SK-N-SH (cell line): ENCODE measurements around the gene AFAP1L1.

Experiments
- CHD2 ChIP-seq: fragments of 150-350 bp; IDR thresholded peaks from 2 replicates; pipeline ENCODE4 v1.6.1; 2018; ENCODE audit warnings: low read length; ENCODE audit not compliant: partially characterized antibody
- CTCF ChIP-seq: fragments of 200-600 bp; sonication (generic); IDR thresholded peaks from 2 replicates; pipeline ENCODE4 v1.6.1; 2017; ENCODE audit warnings: antibody characterized with exemption, mild to moderate bottlenecking, moderate library complexity
- ELF1 ChIP-seq: IDR thresholded peaks from 2 replicates; pipeline ENCODE4 v1.4.0; 2012
- EP300 ChIP-seq, 2 experiments: IDR thresholded peaks; 2 replicates each; pipeline versions ENCODE4 v1.4.0 to v1.6.1; 2012; ENCODE audit warnings: borderline replicate concordance in 1 of 2, low read depth in 1 of 2, low read length in 1 of 2
- EZH2phosphoT487 ChIP-seq: fragments of 200-600 bp; sonication (generic); IDR thresholded peaks from 2 replicates; pipeline ENCODE4 v1.6.1; 2017; ENCODE audit warnings: low read depth, mixed run types, mild to moderate bottlenecking, antibody characterized with exemption, moderate library complexity, borderline replicate concordance
- FOXM1 ChIP-seq: IDR thresholded peaks from 2 replicates; pipeline ENCODE4 v1.4.0; 2012; ENCODE audit warnings: low read depth, mild to moderate bottlenecking
- GATA2 ChIP-seq: sonication (generic); formaldehyde crosslinking; IDR thresholded peaks from 2 replicates; pipeline ENCODE4 v1.5.0; 2020; ENCODE audit warnings: mild to moderate bottlenecking, missing genetic modification reagents
- JUND ChIP-seq: IDR thresholded peaks from 2 replicates; pipeline ENCODE4 v1.4.0; 2012
- NFIC ChIP-seq: IDR thresholded peaks from 2 replicates; pipeline ENCODE4 v1.4.0; 2012; ENCODE audit warnings: borderline replicate concordance
- POLR2AphosphoS5 ChIP-seq: IDR thresholded peaks from 2 replicates; pipeline ENCODE4 v1.6.1; 2012; ENCODE audit warnings: low read depth, low read length
- RAD21 ChIP-seq: IDR thresholded peaks from 2 replicates; pipeline ENCODE4 v1.6.1; 2012; ENCODE audit warnings: mild to moderate bottlenecking, low read length
- REST ChIP-seq: IDR thresholded peaks from 2 replicates; pipeline ENCODE4 v1.6.1; 2012; ENCODE audit warnings: mild to moderate bottlenecking, low read depth, low read length, moderate library complexity
- TAF1 ChIP-seq: IDR thresholded peaks from 2 replicates; pipeline ENCODE4 v1.6.1; 2012; ENCODE audit warnings: low read depth, mild to moderate bottlenecking, low read length, moderate library complexity, borderline replicate concordance
- YY1 ChIP-seq: IDR thresholded peaks from 2 replicates; pipeline ENCODE4 v1.4.0; 2012; ENCODE audit warnings: low read depth, mild to moderate bottlenecking

GRCh38 chr5:149302641-149303040, 31.0 kb downstream of the AFAP1L1 start:
- TF ChIP-seq REST (no peak), NFIC (no peak), POLR2AphosphoS5 (no peak), CTCF (no peak), EP300 (IDR thresholded peaks at IDR 0.05; ENCODE audit: borderline replicate concordance in 1 of 2, low read depth in 1 of 2, low read length in 1 of 2) (no peak), EZH2phosphoT487 (no peak), RAD21 (no peak), FOXM1 (no peak), CHD2 (no peak), YY1 (no peak), JUND (no peak), TAF1 (no peak), ELF1 (no peak), GATA2 (CRISPR knock-in tag) (no peak)
